GM19351 (cell line): ENCODE data around the gene IFT27.

Experiments
- ATAC-seq: cut with Tn5 transposase; IDR thresholded peaks from one replicate; pipeline ENCODE4 v1.9.1; 2021; ENCODE audit warnings: mild to moderate bottlenecking, moderate library complexity; ENCODE audit not compliant: unreplicated experiment

Gene IFT27

GRCh38 chr22:36729321-36729720 lies 46.6 kb downstream of the IFT27 start:
- no peak for ATAC-seq

GRCh38 chr22:36728505-36728904 lies 47.4 kb downstream of the IFT27 start:
- ATAC-seq: no peak

GRCh38 chr22:36727927-36728488 lies 47.9 kb downstream of the IFT27 start:
- no peak for ATAC-seq

GRCh38 chr22:36727110-36727509 lies 48.8 kb downstream of the IFT27 start:
- no peak for ATAC-seq

- ATAC-seq: no peak
These were observed 49.9 kb downstream of the IFT27 start for GRCh38 chr22:36726007-36726380.

GRCh38 chr22:36725366-36726006 lies 50.4 kb downstream of the IFT27 start:
- ATAC-seq: no peak

GRCh38 chr22:36724836-36725235 lies 51.1 kb downstream of the IFT27 start:
- ATAC-seq: no peak

- ATAC-seq: no peak
These were observed 53.9 kb downstream of the IFT27 start for GRCh38 chr22:36722055-36722454.

GRCh38 chr22:36715647-36716046 lies 60.3 kb downstream of the IFT27 start:
- ATAC-seq: no peak

- ATAC-seq: no peak
These were observed 61.8 kb downstream of the IFT27 start for GRCh38 chr22:36714110-36714509.

- ATAC-seq: no peak
These were observed 62.5 kb downstream of the IFT27 start for GRCh38 chr22:36713436-36713835.
